Cardiac muscle cell (in vitro differentiated cells and primary cell): ENCODE data around the gene KATNIP. TPM values are rescaled to one million over a fixed set of nuclear protein-coding genes. Genes with fewer than 3 reads are reported as not detected.

Source experiments
- DNase-seq, 2 donors: peaks; one replicate each; pipeline versions ENCODE4 v3.0.0 to v3.0.0-alpha.2; 2010 to 2017; ENCODE audit warnings: low read depth in 1 of 2, low spot score in 1 of 2
- H3K27ac ChIP-seq: fragments of 200-600 bp; sonication (generic); 2 replicates; pipeline ENCODE4 v1.5.1; 2016
- H3K27me3 ChIP-seq: fragments of 200-600 bp; sonication (generic); 2 replicates; pipeline ENCODE4 v1.6.0; 2016; ENCODE audit warnings: control low read depth
- H3K36me3 ChIP-seq: fragments of 200-600 bp; sonication (generic); 2 replicates; pipeline ENCODE4 v1.5.1; 2016; ENCODE audit warnings: control low read depth
- H3K4me1 ChIP-seq: fragments of 200-600 bp; sonication (generic); 2 replicates; pipeline ENCODE4 v1.8.1; 2017; ENCODE audit warnings: low read depth, mild to moderate bottlenecking, mixed run types
- H3K4me3 ChIP-seq: fragments of 200-600 bp; sonication (generic); 2 replicates; pipeline ENCODE4 v1.5.1; 2016; ENCODE audit warnings: mild to moderate bottlenecking
- H3K9me3 ChIP-seq: fragments of 200-600 bp; sonication (generic); 2 replicates; pipeline ENCODE4 v1.5.1; 2017; ENCODE audit warnings: low read depth, mild to moderate bottlenecking, control low read depth
- polyA plus RNA-seq: library from polyadenylated mRNA; unstranded; fragments of >200 nt; fragmentation: Nextera tagmentation; extraction: Ambion mirVana; gene quantifications from 2 replicates; pipeline ENCODE4 v1.2.1, GENCODE V29; 2016
- total RNA-seq: library from RNA; depleted of rRNA; stranded (reverse); fragments of >200 nt; gene quantifications from 2 replicates; pipeline ENCODE4 v1.2.3, GENCODE V29; 2016
- TF ChIP-seq, protein P1 (sequence below): IDR thresholded peaks from 2 replicates; pipeline ENCODE4 v1.5.1; 2012; ENCODE audit warnings: low read depth, mild to moderate bottlenecking, low read length

KATNIP gene
- total and polyA plus RNA-seq, 2 experiments from 2014 or later = 10.8 to 24.1 TPM

DNA sequence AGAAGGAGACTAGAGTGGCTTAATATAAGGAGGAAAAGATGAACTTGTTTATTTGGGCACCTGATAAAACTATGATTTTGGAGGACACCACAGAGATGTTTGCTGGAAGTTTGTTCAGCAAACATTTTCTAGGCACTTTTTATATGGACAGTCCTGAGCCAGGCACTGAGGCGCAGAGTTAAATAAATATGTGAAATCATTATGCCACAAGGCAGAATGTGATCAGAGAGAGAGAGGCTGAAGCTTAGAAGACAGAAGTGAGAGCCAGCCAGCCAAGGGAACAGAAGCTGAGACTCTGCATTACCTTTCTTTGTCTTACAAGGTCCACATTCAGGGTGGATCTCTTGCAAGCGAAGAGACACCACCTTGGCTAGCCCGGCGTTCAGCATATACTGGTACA lies 21.6 kb upstream of the KATNIP start:
- Histone ChIP-seq H3K4me1 (peaks cover 23% of the 10 kb centered on the region), H3K27ac (no peak overlapping the region), H3K4me3 (no peak overlapping the region), H3K9me3 (no peaks in the 10 kb centered on the region), H3K27me3 (no peaks in the 10 kb centered on the region), H3K36me3 (peaks cover 45% of the 10 kb centered on the region)
- TF ChIP-seq, protein P1, sequence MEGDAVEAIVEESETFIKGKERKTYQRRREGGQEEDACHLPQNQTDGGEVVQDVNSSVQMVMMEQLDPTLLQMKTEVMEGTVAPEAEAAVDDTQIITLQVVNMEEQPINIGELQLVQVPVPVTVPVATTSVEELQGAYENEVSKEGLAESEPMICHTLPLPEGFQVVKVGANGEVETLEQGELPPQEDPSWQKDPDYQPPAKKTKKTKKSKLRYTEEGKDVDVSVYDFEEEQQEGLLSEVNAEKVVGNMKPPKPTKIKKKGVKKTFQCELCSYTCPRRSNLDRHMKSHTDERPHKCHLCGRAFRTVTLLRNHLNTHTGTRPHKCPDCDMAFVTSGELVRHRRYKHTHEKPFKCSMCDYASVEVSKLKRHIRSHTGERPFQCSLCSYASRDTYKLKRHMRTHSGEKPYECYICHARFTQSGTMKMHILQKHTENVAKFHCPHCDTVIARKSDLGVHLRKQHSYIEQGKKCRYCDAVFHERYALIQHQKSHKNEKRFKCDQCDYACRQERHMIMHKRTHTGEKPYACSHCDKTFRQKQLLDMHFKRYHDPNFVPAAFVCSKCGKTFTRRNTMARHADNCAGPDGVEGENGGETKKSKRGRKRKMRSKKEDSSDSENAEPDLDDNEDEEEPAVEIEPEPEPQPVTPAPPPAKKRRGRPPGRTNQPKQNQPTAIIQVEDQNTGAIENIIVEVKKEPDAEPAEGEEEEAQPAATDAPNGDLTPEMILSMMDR = no peak
- DNase-seq = no peak

DNA sequence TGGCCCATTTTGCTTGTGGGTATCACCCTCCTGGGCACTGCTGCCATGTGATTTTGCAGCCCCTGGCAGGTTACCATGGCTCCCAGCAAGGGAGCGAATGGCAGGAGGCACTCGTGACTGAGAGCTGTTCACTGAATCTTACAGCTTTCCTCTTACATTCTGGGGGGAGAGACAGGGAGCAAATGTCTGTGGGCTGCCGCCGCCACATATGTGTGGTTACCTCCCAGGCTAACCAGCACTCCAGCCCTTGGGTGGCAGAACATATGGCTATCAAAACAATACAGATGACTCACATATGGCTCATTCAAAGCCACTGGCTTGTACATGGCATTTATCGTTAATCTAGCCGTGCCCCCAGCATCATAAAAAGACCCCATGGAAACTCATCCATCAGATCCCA lies 20.0 kb upstream of the KATNIP start:
- Histone ChIP-seq H3K27ac (no peak overlapping the region), H3K9me3 (no peaks in the 10 kb centered on the region), H3K27me3 (no peaks in the 10 kb centered on the region), H3K4me1 (peaks cover 23% of the 10 kb centered on the region), H3K4me3 (no peak overlapping the region), H3K36me3 (peaks cover 59% of the 10 kb centered on the region)
- TF ChIP-seq, protein P1 = no peak
- DNase-seq = peak in 1 of 2 donors; percentile 50

DNA sequence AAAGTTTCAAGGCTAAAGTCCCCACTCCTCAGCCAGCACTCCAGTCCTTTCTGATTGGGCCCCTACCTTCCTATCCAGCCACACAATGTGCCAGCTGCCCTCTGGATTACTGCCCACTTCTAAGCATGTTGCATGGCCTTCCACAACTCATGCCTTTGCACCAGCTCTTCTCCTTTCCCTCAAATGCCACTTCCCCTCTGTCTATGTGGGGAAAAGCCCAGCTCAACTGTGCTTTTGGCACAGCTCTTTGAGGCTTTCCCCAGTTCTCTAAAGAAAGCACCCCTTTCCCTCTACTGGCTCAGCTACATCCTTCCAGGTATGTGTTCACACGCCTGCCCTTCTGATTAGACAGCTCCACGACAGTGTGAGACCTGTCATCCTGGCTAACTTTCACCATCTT lies 18.8 kb upstream of the KATNIP start:
- no peak for DNase-seq
- Histone ChIP-seq H3K4me3 (no peak overlapping the region), H3K27me3 (no peaks in the 10 kb centered on the region), H3K9me3 (no peaks in the 10 kb centered on the region), H3K4me1 (peaks cover 19% of the 10 kb centered on the region), H3K27ac (peak overlapping the region; percentile 83), H3K36me3 (peaks cover 64% of the 10 kb centered on the region)
- TF ChIP-seq, protein P1 = no peak

DNA sequence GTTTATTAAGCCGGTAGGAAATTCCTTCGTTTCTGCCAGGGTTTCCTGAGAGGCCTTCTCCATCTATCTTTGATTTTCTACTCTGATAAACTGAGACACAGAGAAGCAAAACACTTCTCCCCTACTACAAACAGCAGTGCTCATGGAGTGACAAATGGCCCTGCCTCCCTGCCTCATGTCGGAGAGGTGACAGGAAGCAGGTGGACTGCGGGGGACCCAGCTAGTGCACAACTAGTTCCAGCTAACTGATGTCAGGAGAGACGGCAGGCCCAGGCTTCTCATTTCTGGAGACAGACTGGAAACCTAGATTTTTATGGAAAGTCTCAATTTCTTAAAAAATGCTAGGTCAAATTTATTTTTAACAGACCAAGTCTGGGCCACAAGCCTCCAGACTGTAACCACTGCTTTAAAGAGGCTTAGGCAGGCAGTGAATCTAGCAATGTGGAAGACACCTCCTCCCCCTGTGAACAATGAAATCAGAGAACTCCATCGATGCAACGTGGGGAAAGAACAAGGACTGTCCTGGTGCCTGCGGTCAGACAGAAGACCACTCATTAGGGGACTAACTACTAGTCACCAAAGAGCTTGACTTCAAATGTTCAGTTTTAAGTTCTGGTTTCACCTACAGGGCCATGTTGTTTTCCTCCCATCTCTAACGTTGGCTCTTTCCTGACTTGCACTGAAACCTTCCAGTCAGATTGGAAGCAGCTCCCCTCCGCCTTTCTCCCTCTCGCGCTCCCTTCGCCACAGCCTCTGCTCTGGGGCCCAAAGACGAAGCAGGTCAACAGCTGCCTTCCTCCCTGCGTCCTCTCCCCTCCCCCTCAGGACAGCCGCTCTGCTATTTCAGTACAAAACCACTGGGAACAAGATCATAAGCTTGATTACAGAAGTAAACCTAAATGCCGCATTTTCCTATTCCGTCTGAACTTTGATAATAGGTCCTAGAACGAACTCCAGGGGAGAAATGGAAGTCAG lies 17.8 kb upstream of the KATNIP start:
- DNase-seq = peak in 1 of 2 donors; percentile 33
- Histone ChIP-seq H3K27ac (peak overlapping the region; percentile 83), H3K4me1 (peaks cover 15% of the 10 kb centered on the region), H3K27me3 (no peaks in the 10 kb centered on the region), H3K4me3 (no peak overlapping the region), H3K36me3 (peaks cover 68% of the 10 kb centered on the region), H3K9me3 (no peaks in the 10 kb centered on the region)
- TF ChIP-seq, protein P1 = no peak

DNA sequence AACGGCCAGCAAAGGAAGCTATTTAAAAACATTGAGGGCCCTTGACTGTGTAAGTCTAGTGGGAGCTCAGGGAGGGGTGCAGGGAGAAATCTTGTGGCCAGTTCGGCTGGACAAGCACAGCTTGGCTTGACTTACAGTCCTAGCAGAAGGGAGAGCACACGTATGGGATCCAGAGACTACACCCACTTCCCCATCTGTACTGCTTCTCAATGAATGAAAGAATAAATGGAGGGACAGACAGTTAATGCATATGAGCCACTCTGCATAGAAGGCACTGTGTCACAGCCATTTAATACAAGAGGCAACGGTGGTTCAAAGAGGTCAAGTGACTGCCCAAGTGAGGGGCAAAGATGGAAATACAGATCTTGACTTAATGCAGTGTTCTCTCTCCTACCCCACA lies 15.7 kb upstream of the KATNIP start:
- Histone ChIP-seq H3K4me1 (peaks cover 15% of the 10 kb centered on the region), H3K4me3 (no peak overlapping the region), H3K27ac (peak overlapping the region; percentile 10), H3K27me3 (no peaks in the 10 kb centered on the region), H3K9me3 (no peaks in the 10 kb centered on the region), H3K36me3 (peaks cover 65% of the 10 kb centered on the region)
- DNase-seq = no peak
- TF ChIP-seq, protein P1 = no peak
